HTERT RPE-1 (cell line): ENCODE measurements around the gene SLCO3A1.

Experiments
- in situ Hi-C: fragments of 300-500 bp; cut with MboI; formaldehyde crosslinking; loops from 4 replicates; pipeline ENCODE4 v1.14.3; 2020; ENCODE audit warnings: low sequenced_read_pairs

SLCO3A1 gene

DNA sequence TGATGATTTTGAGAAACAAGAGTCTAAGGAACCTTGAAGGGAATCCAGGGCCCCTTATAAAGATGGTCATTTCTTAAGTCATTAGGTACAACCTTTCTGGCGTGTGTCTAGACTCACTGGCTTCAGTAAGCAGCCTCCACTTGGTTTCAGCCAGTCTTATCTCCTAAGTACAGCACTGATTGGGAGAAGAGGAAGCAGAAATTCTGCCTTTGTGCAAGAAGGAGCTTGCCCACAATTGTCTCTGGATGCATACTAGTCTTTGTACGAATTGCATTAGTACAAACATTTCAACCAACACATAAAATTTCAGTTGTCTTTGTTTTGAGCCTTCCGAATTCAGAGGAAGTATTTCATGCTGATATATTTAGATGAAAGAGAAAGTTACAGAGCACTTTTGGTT is 139.4 kb downstream of the SLCO3A1 start:
- in situ Hi-C loops: no loop called here

DNA sequence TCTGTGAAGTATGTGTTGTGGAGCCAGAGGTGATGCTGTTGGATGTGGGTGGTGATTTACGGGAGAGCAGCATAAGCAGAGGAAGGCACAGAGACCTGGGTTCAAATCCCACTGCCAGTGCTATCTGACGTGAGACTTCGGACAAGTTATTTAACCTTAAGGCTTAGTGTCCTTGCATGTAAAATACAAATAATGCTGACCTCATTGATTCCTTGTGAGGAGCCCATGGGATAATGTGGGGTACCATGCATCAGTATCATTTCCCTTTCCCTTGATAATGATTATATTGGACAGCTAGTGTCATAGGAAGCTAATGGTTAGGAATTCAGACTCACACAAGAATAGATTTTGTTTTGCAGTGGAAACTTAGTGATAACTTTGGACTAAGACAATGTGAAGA is 141.6 kb downstream of the SLCO3A1 start:
- in situ Hi-C loops: no loop called here

DNA sequence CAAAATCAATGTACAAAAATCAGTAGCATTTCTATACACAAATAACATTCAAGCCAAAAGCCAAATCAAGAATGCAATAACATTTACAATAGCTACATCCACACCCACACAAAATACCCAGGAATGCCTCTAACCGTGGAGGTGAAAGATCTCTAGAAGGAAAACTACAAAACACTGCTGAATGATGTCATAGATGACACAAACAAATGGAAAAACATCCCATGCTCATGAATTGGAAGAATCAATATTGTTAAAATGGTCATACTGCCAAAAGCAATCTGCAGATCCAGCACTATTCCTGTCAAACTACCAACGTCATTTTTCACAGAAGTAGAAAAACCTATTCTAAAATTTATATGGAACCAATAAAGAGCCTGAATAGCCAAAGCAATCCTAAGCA is 143.7 kb downstream of the SLCO3A1 start:
- in situ Hi-C loops: no loop called here

DNA sequence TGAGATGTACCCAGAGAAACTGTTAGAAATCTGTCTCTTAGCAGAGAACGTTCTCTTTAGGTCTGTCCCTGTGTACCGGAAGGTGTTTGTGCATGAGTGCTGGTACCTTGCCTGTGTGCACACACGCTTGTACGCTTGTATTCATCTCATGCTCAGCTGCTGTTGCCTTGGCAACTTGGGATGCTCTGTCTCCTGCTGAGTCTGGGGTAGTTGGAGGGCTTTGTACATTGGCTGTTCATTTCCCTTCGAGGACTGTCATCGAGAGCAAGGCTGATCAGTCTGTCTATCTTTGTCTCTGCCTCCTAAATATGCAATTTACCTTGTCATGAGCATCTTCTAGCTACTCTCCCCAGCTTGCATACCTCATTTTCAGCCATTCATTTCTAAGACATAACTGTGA is 147.2 kb downstream of the SLCO3A1 start:
- in situ Hi-C loops: no loop called here

DNA sequence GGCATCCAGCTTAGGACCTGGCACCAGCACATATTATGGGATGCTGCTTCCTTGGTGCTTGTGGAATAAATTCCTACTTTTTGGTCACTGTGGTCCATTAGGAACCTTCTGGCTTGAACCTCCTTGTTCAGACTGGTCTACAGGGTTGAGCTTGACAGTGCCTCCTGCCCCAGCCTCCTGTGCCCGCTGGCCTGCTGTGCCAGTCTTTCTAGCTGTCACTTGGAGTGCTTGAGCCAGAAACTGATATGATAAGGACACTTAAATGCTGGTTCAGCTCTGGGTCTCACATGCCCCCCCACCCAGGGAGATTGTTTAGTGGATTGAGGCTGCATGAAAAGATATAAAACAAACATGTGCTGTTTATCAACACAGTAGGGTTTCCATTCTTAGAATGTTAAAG is 147.8 kb downstream of the SLCO3A1 start:
- in situ Hi-C loops: no loop called here

DNA sequence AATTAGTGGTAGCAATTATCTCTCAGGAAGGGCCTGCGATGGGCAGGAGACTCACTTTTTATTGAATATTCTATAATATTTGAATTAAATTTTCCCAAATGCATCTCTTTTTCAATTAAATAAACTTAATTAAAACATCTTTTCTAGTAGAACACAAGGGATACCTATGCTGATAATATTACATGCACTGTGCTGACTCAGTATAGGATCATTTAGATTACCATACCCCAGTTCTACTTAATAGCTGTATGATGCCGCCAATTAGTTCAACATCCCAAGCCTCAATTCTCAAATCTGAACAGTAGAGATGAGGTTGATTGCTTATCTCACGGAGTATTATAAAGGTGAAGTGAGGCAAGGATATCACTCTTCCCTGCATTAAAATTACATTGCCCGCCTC is 149.2 kb downstream of the SLCO3A1 start:
- in situ Hi-C loops: no loop called here

DNA sequence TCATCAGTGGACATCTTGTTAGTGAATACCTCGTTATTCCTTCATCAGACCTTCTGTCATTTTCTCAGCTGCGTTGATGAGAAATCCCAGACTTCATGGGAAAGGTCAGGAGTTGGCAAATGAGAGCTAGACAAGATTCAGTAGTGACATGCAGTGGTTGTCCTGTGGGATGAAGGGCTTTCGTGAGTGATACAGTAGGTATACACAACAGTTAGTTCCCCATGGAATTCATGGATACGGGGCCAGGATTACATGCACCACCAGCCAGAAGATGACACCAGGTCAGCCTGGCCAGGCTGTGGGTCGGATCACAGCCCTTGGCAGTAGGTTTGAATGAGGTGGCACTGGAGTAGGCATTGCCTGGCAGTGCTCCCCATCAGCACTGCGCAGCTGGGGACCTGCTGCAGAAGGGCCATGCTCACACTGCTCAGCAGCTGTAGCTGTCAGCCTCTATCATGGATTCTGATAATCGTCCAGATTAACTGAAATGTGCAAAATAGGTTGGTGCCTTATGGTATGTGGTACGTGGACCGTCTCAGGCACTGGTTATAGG is 150.1 kb downstream of the SLCO3A1 start:
- in situ Hi-C loops: no loop called here

DNA sequence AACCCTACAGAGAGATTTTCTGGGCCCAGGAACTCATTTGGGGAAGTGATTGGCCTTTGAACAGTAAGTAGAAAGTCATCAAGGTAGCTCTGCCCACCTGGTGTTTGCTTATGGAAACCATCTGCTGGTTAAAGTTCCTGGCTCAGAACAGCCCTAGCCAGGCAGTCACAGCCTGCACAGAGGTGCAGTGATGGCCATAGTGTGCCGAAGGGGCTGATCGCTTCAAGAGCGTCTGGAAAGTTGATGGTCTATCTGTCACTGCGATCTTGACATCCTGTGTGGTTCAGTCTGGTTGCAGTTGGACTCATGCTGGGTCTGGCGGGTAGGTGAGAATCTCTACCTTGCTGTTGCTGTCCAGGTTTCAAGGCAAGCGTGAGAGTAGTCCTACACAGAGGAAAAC is 151.6 kb downstream of the SLCO3A1 start:
- in situ Hi-C loops: no loop called here

DNA sequence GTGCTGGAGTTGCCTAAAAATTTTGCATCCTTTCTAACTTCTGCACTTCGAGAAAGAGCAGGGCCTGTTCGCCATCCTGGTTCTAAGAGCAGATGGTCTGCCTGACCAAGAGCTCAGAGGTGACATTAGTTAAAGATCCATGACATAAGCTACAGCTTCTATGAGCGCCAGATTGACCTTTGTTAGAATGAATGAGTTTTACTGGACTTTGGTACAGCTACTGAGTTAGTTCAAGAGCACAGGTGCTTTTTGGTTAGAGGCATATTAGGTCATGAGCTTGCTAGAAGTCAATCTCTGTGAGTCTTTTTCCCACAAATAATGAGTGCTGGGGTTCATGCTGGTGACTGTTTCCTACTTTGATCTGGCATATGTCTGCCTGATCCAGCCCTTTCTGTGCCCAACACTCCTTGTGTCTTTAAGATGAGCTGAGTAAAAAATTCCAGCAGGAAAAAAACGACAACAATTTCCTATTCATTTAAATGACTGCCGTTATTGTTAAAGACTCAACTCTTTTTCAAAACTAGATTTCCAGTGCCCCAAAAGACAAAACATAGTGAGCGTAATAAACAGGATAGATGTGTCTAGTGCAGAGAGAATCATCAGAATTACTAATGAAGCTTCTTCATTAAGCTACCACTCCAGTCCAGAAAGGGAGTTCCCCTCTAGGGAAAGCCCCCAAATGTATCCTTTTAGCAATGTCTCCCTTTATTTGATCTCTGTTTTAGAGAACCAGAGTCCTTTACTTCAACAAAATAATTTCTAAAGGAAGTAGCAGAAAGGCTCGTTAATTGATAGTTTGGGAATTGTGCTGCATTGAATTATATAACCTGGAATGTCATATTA is 152.9 kb downstream of the SLCO3A1 start:
- in situ Hi-C loops: no loop called here

DNA sequence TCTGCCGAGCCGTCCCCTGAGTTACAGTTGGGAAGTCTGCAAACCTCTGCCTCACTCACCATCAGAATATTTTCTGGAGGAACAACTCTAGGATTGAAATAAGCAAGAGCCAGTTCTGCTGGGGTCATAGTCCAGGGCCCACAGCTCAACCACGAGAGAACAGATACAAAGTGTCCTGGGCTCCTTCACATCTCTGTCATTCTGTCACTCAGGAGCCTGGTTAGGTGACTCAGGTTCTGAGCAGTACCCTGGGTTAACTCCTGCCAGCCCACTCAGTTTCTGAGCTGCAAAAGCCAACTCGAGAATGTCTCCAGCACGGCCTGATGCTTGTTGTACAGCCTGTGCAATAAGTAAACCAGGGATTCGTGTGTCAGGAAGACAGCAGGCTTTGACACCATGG is 155.7 kb downstream of the SLCO3A1 start:
- in situ Hi-C loops: no loop called here

DNA sequence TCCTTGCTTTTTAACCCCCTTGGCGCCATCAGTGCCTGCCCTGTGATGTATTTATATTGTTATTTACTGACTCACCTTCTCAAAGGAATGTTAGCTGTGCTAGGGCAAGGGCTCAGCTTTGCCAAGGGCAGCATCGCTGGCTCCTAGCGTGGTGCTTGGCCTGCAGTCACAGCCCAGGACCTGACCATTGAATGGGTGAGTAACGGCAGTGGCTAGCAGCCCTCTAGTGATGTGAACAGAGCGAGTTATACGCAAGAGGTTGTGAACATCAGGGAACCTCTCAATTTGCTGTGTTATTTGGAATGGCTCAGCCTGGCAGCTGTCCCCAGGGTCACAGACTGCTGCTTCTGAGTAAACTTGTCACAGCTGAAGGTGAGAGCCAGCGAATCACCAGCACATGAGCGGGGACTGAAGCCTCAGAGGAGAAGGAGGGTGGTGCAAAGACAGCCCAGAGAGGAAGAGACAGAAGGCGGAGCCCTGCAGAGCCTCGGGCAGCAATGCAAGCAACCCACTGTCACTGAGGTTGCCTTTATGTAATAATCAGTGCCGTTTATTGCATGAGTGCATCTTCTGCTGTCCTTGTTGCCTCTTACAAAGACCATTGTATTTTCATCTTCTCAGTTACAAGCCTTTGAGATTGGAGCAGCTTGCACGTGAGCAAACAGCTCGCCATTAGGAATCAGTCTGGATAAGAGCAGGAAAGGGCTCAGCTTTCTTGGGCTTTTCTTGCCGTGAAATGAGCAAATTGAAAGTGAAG is 158.3 kb downstream of the SLCO3A1 start:
- in situ Hi-C loops: no loop called here

DNA sequence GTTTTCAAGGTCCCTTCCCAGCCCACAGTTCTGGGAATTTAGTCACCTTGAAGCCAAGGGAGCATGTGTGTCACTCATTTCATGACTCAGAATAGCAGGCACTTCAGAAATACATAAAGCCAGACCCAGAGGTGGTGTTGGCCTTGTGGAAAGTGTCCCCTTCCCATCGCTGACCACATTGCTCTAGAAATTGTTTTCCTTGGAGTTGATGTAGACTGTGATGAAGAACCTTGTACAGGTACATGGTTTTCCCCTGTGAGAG is 158.8 kb downstream of the SLCO3A1 start:
- in situ Hi-C loops: no loop called here

DNA sequence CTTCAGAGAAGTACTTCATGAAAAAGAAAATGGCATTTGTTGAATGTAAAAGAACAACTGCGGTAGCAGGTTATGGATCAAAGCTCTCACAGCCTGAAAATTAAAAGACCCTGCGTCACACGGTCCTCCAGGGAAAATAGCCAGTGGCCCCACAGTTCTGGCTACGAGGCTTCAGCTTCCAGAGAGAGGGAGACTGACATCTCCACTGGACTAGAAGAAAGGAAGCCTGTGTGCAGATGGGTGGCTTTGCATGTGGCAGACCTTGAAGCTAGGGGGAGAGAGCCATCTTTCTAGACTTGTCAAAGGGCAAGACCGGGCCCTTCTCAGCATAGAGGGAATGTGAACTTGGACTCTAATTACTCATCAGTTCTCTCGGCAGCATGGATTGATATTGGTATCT is 159.4 kb downstream of the SLCO3A1 start:
- in situ Hi-C loops: no loop called here

DNA sequence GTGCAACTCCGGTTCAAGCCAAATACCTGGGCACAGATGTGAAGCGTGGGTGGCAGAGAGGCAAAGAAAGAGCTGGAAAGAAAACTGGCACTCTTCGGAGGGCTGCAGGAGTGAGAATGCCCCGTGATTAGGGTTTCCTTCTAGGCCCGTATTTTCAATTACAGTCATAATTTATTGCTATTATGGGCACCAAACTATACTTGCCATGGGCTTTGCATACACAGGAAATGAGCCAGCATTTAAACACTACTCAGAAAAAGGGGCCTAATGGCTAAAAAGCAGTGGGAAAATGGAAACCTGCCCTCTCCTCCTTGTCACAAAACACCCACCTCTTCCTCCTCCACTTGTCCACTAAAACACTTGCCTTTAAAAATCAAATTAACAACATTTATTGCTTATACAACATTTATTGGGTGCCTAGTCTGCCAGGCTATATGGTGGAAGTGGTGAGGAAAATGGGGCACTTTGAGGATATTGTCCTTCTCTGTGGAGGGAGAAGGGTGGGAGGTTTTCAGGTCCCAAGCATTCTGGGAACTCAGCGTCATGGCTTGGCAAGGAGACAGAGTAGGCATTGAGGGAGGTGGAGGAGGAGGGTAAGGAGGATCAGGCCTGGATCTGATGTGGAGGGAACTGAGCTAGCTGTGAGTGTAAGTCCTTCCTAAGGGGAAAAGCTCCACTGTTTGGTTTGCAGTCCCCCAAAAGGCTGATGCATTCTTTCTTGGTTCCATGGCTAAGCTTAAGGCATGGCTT is 160.9 kb downstream of the SLCO3A1 start:
- in situ Hi-C loops: no loop called here

DNA sequence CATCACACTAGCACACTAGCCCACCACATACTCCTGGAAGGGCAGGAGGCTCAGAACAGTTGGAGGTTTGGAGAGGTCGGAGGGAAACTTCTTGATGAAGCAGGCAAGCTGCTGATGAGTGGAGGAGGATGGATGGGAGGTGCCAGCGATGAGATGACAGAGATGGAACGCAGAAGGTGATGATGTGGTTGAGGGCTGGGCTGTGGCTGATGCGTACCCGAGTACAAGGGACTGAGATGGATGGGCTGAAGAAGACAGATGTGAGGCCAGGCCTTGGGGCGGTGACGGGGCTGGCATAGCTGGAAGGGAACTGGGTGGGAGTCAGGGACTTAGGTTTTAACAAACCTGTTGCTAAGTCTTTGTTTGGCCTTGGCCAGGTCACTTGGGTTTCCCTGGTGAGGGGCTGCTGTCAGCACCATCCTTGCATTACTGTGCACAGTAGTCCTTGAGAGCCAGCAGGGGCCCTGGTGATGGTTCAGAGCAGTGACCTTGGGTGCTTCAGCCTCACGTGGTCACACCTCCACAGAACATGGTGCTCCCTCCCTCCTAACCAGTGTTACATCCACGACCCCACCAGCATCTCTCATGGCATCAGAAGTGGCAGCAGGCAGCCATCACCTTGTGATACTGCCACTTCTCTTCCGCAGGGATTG is 164.5 kb downstream of the SLCO3A1 start:
- in situ Hi-C loops: no loop called here

DNA sequence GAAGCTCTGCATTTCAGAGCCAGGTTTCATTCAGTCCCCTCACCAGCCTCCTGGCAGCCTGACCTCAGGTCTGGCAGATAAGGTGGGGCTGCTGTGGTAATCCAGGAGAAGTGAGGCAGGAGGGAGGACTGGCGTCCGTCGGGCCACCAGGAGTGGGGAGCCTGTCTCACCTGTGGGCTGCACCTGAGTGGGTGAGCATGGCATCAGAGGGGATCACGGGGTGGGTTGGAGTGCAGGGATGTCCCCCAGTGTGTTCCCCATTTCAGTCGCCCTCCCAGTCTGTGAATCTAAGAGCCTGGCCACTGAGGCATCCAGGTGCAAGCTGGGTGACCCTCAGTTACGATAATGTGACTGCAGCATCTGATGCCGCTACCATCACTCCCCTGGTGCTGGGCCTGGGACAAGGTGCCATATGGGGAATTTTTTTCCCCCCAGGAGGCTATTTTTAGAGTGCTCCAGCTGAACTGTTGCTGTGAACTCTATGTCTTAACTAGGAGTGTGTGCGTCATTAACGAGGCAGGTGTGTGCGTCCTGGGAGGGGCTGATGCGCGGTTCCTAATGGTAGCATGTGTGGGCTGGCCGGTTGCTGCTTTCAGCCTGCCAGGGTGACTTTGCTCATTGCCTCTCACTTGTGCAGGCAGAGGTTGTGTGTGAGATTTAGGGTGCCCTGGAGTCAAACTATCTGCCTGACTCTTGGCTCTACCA is 165.2 kb downstream of the SLCO3A1 start:
- in situ Hi-C loops: no loop called here

DNA sequence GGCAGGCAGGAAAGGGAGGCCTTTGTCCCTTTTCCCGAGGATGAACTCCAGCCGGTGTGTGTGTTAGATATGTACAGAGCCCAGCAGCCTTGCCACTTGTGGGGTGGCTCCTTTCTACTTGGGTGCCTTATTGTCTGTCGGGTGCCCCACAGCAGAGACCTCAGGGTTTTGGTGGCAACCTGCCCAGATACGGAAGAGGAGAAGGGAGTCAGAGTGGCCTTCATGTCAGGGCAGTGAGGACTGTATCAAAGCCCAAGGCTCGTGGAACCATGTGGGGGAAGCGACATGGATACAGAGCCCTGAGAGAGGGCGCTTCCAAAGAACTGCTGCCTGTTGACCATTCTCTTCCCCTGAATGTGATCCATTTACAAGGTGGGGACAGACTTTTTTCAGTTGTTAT is 166.2 kb downstream of the SLCO3A1 start:
- in situ Hi-C loops: no loop called here

DNA sequence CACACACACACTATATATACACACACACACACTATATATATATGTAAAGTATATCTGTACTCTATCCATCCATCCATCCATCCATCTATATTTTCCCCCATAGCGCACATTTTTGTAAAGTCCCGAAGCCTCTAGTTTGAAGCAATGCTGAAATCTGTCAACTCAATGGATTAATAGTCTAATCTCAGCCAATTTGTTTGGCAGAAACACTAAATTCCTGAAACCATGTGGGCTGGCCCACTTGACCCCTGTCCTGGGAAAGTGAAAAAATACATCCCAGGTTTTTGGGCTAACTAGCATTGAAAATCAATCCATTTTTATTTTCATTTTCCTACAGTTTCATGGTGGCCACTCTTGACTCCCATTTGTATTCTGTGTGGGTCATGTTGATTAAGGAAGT is 166.7 kb downstream of the SLCO3A1 start:
- in situ Hi-C loops: no loop called here

DNA sequence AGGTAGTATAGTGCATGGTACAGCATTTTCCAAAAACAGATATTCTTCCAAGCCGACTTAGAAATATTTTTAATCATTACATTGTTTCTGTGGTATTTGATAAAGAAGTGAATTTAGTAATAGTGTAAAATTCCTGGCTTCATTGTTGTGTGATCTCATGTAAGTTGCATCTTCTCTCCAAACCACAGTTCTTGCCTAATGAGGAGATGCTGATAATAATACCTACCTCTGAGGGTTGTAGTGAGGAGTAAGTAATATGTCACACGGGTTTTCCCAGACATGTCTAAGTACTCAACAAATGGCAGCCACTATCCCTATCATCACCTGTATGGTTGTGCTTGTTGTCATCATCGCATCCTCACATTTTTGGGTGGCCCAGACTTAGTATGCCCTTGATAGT is 167.3 kb downstream of the SLCO3A1 start:
- in situ Hi-C loops: no loop called here

DNA sequence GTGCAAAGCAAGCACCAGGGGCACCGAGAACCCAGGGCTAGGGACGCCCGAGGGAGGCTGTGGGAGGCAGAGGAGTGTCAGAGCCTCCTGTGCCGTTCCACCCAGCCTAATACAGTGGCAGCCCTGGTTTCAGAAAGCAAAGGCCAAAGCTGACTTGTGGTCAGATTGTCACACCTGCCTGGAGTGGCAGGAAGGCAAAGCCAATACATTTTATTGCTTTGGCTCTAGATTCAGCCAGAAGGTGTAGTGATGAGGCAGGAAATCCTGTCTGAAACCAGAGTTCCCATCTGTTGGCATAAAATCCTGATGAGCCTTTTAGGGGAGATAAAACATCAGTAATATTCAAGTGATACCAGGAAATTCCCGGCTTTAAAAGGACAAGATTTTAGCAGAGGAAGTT is 168.3 kb downstream of the SLCO3A1 start:
- in situ Hi-C loops: no loop called here

DNA sequence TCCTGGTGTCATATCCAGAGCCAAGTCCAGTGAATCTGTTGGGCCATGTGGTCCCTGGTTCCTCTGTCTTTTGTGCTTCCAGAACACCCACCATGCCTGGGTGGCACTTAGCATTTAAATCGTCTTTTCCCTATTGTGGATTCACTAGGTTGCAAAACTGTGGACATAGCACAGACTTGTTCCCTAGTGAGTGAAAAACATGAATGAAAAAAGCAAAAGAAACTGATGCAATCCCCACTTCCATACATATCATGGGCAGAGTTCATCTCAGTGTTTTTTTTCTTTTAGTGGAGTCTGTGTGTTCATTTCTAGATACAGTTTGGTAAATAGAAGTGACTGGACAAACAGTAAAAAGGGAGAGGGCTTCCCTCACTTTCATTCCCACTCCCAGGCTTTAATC is 170.5 kb downstream of the SLCO3A1 start:
- in situ Hi-C loops: no loop called here
